HUES6 (cell line): ENCODE data around the gene VPS37C.
"Not testable (repeated sequence)": the region's sequence is repeated elsewhere in the genome, so short reads cannot be mapped to it uniquely, and the experiment has no call there.

Source experiments
- H3K27ac ChIP-seq: 2 replicates; pipeline ENCODE4 v1.7.0; 2013; ENCODE audit warnings: low read depth, mild to moderate bottlenecking, low read length, inconsistent platforms
- H3K27me3 ChIP-seq: 2 replicates; pipeline ENCODE4 v1.6.1; 2013; ENCODE audit warnings: low read length; ENCODE audit not compliant: control insufficient read depth, insufficient read depth
- H3K36me3 ChIP-seq: 2 replicates; pipeline ENCODE4 v1.6.1; 2013; ENCODE audit warnings: low read length; ENCODE audit not compliant: control insufficient read depth, insufficient read depth
- H3K4me1 ChIP-seq: 2 replicates; pipeline ENCODE4 v1.6.1; 2013; ENCODE audit warnings: low read length; ENCODE audit not compliant: control insufficient read depth, insufficient read depth
- H3K4me3 ChIP-seq: 2 replicates; pipeline ENCODE4 v1.5.1; 2013; ENCODE audit warnings: low read depth, low read length
- H3K9ac ChIP-seq: one replicate; pipeline ENCODE4 v1.6.1; 2013; ENCODE audit warnings: mild to moderate bottlenecking, low read length
- H3K9me3 ChIP-seq: 2 replicates; pipeline ENCODE4 v1.6.1; 2013; ENCODE audit warnings: low read depth, low read length; ENCODE audit not compliant: control insufficient read depth, insufficient read depth

VPS37C gene

DNA sequence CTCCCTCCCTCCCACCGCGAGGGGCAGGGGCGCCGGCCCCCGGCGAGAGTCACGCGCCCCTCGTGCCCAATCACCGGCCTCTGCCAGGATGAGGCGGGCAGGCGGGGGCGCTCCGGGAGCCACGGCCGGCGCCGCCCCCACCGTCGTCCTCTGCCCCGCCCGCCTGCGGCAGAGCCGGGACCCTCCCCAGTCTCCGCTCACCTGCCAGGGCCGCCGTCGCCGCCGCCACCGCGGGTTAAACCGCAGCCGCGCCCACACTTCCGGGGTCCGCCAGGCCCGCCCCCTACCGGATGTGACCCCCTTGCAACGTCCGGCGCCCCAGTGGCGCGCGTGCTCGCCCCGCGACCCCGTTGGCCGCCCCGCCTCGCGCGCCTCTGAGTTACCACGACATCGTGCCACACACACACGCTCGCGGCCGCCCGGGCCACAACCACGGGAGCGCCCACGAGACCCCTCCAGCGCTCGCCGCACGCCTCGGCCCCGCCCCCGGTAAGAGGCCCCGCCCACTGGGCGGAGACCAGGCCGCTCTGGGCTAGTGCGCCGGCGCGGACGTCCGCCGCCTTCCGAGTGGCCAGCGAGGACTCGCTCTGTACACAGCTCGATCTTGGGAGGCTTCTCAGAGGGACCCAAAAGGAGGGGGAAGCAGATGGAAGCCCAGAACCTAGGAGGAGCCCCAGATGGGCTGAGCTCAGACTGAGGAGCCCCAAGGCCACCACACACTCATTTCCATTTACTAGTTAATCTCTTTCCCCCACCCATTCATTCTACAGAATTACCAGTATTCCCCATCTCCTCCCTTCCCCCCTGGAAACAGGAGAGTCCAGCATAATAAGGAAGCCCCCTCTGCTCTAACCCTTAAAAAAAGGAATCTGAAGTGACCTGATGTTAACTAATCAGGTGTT lies at the start of gene VPS37C:
VPS37C (minus strand) TSS at position 237 of the 902 bp plus-strand sequence. CDS start 22,597 bp downstream, outside the sequence.
- peaks cover 9% of the 10 kb centered on the region; the same call in 1 of the 2 replicates for H3K36me3 ChIP-seq
- no peaks in the 10 kb centered on the region for H3K27me3 ChIP-seq
- peak within 1 kb of the TSS; percentile 95 for H3K27ac ChIP-seq
- no peaks in the 10 kb centered on the region for H3K9me3 ChIP-seq
- peak within 1 kb of the TSS; percentile 66 for H3K4me3 ChIP-seq
- H3K9ac ChIP-seq, result peak within 1 kb of the TSS; percentile 85
- H3K4me1 ChIP-seq, result peaks cover 23% of the 10 kb centered on the region

DNA sequence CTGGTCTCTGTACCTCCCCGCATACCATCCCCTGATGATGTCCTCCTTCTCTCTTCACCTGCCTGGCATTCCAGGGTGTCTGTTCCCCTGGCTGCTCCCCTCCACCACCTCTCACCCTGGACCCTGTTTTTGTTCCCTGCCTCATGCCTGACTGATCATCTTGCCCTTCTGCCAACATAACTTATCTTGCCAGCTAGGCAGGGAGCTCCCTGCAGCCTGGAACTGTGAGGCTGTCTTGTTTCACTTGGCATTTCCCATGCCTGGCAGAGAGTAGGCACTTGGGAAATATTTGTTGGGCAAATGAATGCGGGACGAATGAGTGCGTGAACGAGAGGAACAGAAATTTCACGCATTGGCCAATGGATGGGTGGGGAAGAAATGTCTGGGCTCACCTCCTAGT lies 49.4 kb upstream of the VPS37C start:
- not testable (repeated sequence) for H3K36me3 ChIP-seq, H3K27ac ChIP-seq, H3K27me3 ChIP-seq, H3K4me1 ChIP-seq, H3K4me3 ChIP-seq, H3K9me3 ChIP-seq, H3K9ac ChIP-seq

DNA sequence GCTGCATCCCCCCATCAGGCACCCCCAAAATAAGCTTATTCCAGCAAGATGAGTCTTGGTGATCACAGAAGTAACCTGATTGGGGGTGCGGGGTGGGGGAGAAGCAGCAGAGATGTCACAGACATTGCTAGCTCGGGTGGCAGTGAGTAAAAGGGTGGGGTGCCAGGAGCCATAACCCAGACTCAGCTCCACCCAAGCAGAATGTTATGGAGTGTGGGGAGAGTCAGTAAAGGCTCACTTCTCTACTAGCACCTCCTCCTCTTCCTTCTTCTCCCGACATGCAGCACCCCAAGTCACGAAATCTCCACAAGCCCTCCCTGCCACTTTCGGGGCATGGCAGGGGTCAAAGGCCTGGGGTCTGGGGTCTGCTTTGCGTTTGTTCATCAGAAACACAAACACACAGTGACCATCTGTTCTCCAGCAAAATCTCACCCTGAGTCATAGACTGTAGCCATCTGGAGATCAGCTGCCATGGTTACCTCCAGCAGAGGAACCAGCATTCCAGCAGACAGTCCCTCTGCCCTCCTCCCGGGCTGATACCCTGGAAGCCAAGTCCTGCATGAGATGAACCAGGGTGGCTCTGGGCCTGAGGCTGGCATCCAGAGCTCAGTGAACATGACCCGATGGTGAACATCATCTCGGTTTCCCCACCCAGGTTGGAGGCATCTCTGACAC lies 46.5 kb upstream of the VPS37C start:
- H3K9ac ChIP-seq, H3K4me1 ChIP-seq, H3K9me3 ChIP-seq, H3K36me3 ChIP-seq, H3K4me3 ChIP-seq, H3K27ac ChIP-seq, H3K27me3 ChIP-seq: not testable (repeated sequence)

DNA sequence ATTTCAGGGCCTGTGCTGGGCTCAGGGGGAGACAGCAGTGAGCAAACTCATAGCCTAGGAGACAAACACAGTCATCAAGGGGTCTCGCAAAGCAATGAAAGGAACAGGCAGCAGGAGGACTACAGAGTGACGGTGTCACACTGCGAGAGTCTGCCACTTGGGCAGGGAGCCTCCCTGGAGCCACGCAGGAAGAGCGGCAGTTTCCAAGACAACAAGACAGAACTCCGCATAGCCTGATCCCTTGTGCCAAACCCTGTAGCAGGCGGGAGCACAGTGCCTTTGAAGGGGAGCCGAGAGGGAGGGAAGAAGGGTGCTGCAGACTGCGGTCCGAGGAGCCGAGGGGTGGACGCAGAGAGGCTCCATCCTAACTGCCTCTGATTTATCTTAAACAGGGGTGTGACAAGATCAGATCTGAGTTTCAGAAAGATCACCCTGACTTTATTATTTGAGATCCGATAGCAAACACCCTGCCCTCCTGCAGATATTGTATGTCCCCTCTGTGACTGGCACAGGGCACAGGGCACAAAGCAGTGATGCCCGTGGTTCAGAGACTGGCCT lies 43.4 kb upstream of the VPS37C start:
- not testable (repeated sequence) for H3K27me3 ChIP-seq, H3K9ac ChIP-seq, H3K4me1 ChIP-seq, H3K27ac ChIP-seq, H3K36me3 ChIP-seq, H3K9me3 ChIP-seq, H3K4me3 ChIP-seq

DNA sequence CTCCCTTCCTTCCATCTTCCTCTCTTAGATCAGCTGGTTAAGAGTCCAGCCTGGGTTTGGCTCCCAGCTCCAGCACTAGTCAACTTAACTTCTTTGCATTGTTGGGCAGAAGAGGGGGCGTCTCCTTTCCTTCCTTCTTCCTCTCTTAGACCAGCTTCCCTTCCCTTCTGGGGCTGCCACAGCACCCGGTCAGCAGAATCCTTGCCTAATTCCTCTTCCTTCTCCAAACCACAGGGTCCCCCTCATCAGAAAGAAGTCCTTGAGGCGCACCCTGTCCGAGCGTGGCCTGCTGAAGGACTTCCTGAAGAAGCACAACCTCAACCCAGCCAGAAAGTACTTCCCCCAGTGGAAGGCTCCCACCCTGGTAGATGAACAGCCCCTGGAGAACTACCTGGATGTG lies 42.6 kb upstream of the VPS37C start:
- H3K9me3 ChIP-seq, H3K36me3 ChIP-seq, H3K9ac ChIP-seq, H3K4me1 ChIP-seq, H3K4me3 ChIP-seq, H3K27me3 ChIP-seq, H3K27ac ChIP-seq: not testable (repeated sequence)

DNA sequence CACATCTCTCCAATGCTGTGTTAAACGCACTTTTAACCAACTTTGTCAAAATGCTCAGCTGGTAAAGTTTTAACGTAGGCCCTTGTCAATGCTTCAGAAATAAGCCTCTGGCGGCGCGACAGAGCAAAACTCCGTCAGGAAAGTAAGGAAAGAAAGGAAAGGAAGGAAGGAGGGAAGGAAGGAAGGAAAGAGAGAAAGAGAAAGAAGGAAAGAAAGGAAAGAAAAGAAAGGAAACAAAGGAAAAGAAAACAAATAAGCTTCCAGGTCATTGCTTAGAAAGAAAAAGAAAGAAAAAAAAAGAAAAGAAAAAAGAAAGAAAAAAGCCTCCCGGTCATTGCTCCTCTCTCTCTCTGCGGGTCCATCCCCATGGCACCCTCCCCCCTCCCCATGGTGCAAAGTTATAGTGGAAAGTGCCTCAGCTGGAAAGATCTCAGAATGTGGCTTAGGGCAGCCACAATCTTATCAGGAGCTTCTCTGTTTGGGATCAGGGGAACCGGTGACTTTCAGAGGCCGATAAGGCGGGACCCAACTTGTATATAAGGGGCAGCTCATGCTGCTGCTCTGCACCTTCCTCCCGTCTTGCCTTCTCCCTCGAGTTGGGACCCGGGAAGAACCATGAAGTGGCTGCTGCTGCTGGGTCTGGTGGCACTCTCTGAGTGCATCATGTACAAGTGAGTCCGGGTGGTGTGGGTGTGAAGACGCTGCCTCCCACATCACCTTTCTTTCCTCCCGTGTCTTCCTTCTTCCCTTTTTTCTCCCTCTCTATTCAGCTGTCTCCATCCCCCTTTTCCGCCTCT lies 41.9 kb upstream of the VPS37C start, which contains the start of gene PGA3:
PGA3 (plus strand) TSS at position 566 of the 797 bp plus-strand sequence; CDS start at position 616, 50 bp downstream.
- H3K27ac ChIP-seq, H3K4me1 ChIP-seq, H3K9ac ChIP-seq, H3K27me3 ChIP-seq, H3K36me3 ChIP-seq, H3K4me3 ChIP-seq: not testable (repeated sequence)
- H3K9me3 ChIP-seq, result peaks cover 13% of the 10 kb centered on the region

DNA sequence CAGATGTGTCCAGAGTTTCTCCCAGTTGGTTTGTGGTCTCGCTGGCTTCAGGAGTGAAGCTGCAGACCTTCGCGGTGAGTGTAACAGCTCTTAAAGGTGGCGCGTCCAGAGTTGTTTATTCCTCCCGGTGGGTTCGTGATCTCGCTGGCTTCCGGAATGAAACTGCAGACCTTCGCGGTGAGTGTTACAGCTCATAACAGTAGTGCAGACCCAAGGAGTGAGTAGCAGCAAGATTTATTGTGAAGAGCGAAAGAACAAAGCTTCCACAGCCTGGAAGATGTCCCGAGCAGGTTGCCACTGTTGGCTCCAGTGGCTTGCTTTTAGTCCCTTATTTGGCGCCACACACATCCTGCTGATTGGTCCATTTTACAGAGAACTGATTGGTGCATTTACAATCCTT lies 40.2 kb upstream of the VPS37C start:
- Histone ChIP-seq H3K27me3 (no peaks in the 10 kb centered on the region), H3K4me1 (no peaks in the 10 kb centered on the region), H3K4me3 (no peak overlapping the region), H3K9me3 (peaks cover 13% of the 10 kb centered on the region), H3K9ac (no peak overlapping the region), H3K36me3 (no peaks in the 10 kb centered on the region), H3K27ac (no peak overlapping the region)

DNA sequence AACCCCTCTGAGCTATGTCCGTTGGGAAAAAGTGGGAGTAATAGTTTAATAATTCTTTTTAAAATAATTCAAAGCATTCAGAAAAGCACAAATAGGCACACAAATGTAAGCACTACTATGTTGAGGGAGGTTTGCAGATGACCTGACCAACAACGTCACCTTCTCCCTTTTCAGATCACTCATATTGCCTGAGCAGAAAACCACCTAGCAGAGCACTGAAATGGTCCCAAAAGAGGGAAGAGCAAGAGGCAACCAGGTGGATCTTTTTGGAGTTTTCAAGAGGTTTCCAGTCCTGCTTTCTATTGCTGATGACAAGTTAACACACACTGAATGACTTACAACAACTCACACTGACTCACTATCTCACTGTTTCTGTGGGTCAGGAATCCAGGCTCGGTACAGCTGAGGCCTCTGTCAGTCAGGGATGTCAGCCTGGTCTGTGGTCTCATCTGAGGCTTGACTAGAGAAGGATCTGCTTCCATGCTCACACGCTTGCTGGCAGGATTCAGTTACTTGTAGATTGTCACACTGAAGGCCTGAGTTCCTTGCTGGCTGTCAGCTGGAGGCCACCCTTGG lies 37.8 kb upstream of the VPS37C start:
- Histone ChIP-seq H3K27ac (no peak overlapping the region), H3K4me1 (0 out of 2 replicates have a peak, but pooled peaks cover under 1% of the 10 kb centered on the region), H3K27me3 (no peaks in the 10 kb centered on the region), H3K36me3 (no peaks in the 10 kb centered on the region), H3K9me3 (peaks cover 13% of the 10 kb centered on the region), H3K9ac (no peak overlapping the region), H3K4me3 (no peak overlapping the region)

DNA sequence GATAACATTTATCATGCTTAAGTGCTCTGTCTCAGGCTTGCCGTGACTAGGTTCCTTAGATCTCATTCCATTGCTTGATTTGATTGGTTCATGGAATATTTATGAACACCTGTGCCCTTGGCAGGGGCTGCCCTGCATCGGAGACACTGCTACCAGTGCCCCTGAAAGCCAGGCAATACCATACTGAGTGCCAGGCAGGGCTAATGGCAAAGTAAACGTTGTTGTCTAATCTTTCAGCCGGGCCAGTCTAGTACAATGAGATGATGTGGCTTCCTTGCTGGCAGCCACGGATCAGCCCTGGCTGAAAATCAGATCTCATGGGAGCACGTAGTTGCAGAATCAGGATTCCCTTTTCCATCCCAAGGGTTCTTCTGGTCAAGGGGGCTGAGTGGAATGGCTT lies 37.1 kb upstream of the VPS37C start:
- Histone ChIP-seq H3K27ac (no peak overlapping the region), H3K9me3 (peaks cover 13% of the 10 kb centered on the region), H3K27me3 (no peaks in the 10 kb centered on the region), H3K4me1 (0 out of 2 replicates have a peak, but pooled peaks cover 6% of the 10 kb centered on the region), H3K4me3 (no peak overlapping the region), H3K9ac (no peak overlapping the region), H3K36me3 (no peaks in the 10 kb centered on the region)

DNA sequence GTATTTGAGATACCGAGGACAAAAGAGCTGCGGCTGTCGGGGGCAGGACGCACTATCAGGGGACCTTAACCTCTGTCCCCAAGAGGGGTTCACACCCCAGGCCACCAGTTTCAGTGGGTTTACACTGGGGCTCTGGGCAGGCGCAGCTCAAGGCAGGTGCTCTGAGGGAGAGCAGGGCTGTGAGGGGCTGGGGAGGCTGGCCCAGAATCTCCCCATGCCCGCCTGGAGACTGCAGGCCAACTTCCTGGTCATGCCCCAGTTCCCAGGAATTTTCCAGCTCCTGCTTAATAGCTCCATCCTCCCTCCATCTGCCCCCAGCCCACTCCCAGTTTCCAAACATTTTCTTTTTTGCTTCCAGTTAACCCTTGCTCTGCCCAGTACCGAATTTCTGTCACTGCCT lies 34.5 kb upstream of the VPS37C start:
- H3K36me3 ChIP-seq, result no peaks in the 10 kb centered on the region
- H3K4me3 ChIP-seq, result no peak overlapping the region
- H3K27ac ChIP-seq, result no peak overlapping the region
- H3K9me3 ChIP-seq, result peaks cover 22% of the 10 kb centered on the region
- H3K27me3 ChIP-seq, result no peaks in the 10 kb centered on the region
- H3K9ac ChIP-seq, result no peak overlapping the region
- 0 out of 2 replicates have a peak, but pooled peaks cover 6% of the 10 kb centered on the region for H3K4me1 ChIP-seq
